HEK293 (cell line): Measurements from ENCODE around the gene APC2.

Source experiments
- CTCF ChIA-PET: fragments of 350-600 bp; formaldehyde crosslinking; extraction: SDS; loops from one replicate; lab custom pipeline; 2021; ENCODE audit warnings: antibody characterized with exemption; lab: Yijun Ruan, JAX
- POLR2A ChIA-PET: fragments of 300-600 bp; formaldehyde crosslinking; extraction: SDS; loops from one replicate; lab custom pipeline; 2020; ENCODE audit warnings: antibody characterized with exemption, inconsistent platforms; lab: Yijun Ruan, JAX
- H3K27ac ChIP-seq: fragments of 200-500 bp; sonication (Bioruptor generic); 2 replicates; pipeline ENCODE4 v1.5.1; 2014; ENCODE audit warnings: low read depth, low read length, control low read depth, inconsistent platforms; ENCODE audit errors: extremely low read depth
- H3K36me3 ChIP-seq, 2 experiments: fragments of 200-500 bp in 1 of 2; sonication (Bioruptor generic) in 1 of 2; 1 replicate in 1 of 2; 2 replicates in 1 of 2; pipeline ENCODE4 v1.5.1; 2014 to 2017; ENCODE audit warnings: inconsistent platforms in 2 of 2, low read length in 2 of 2; ENCODE audit not compliant: control insufficient read depth in 2 of 2, insufficient read depth in 1 of 2
- H3K4me1 ChIP-seq: fragments of 200-500 bp; sonication (Bioruptor generic); 2 replicates; pipeline ENCODE4 v1.5.1; 2014; ENCODE audit warnings: mild to moderate bottlenecking, low read length, inconsistent platforms; ENCODE audit not compliant: control insufficient read depth, insufficient read depth
- H3K4me3 ChIP-seq: 2 replicates; pipeline ENCODE4 v1.5.1; 2011; ENCODE audit warnings: low read depth, mild to moderate bottlenecking, control low read depth, low read length, moderate library complexity
- H3K9me3 ChIP-seq: fragments of 200-500 bp; sonication (Bioruptor generic); 2 replicates; pipeline ENCODE4 v1.5.1; 2014; ENCODE audit warnings: low read depth, low read length, inconsistent platforms; ENCODE audit not compliant: control insufficient read depth, insufficient read depth
- KLF7 ChIP-seq: fragments of 450-650 bp; formaldehyde crosslinking; IDR thresholded peaks from 2 replicates; pipeline ENCODE4 v1.5.1; 2016; ENCODE audit warnings: missing biosample characterization, missing genetic modification characterization, borderline replicate concordance
- KLF9 ChIP-seq: fragments of 450-650 bp; formaldehyde crosslinking; IDR thresholded peaks from 2 replicates; pipeline ENCODE4 v1.5.1; 2016; ENCODE audit warnings: missing biosample characterization, missing genetic modification characterization, low read depth
- REST ChIP-seq: fragments of 450-650 bp; formaldehyde crosslinking; IDR thresholded peaks from 2 replicates; pipeline ENCODE4 v1.5.1; 2016; ENCODE audit warnings: missing biosample characterization, missing genetic modification characterization
- SCRT2 ChIP-seq: fragments of 450-650 bp; formaldehyde crosslinking; IDR thresholded peaks from 2 replicates; pipeline ENCODE4 v1.5.1; 2016; ENCODE audit warnings: missing biosample characterization, missing genetic modification characterization
- SP3 ChIP-seq: fragments of 450-650 bp; formaldehyde crosslinking; IDR thresholded peaks from 2 replicates; pipeline ENCODE4 v1.5.1; 2016; ENCODE audit warnings: missing biosample characterization, missing genetic modification characterization
- YY2 ChIP-seq: fragments of 450-650 bp; formaldehyde crosslinking; IDR thresholded peaks from 2 replicates; pipeline ENCODE4 v1.5.1; 2016; ENCODE audit warnings: missing biosample characterization, missing genetic modification characterization
- ZFP37 ChIP-seq: fragments of 450-650 bp; formaldehyde crosslinking; IDR thresholded peaks from 2 replicates; pipeline ENCODE4 v1.5.1; 2016; ENCODE audit warnings: missing biosample characterization, missing genetic modification characterization
- ZNF138 ChIP-seq: fragments of 450-650 bp; formaldehyde crosslinking; IDR thresholded peaks from 2 replicates; pipeline ENCODE4 v1.5.1; 2016; ENCODE audit warnings: missing biosample characterization, missing genetic modification characterization, borderline replicate concordance
- ZNF146 ChIP-seq: fragments of 450-650 bp; formaldehyde crosslinking; IDR thresholded peaks from 2 replicates; pipeline ENCODE4 v1.5.1; 2016; ENCODE audit warnings: missing biosample characterization, missing genetic modification characterization
- ZNF155 ChIP-seq: fragments of 450-650 bp; formaldehyde crosslinking; IDR thresholded peaks from 2 replicates; pipeline ENCODE4 v1.5.1; 2016; ENCODE audit warnings: missing biosample characterization, missing genetic modification characterization
- ZNF211 ChIP-seq: fragments of 450-650 bp; formaldehyde crosslinking; IDR thresholded peaks from 2 replicates; pipeline ENCODE4 v1.5.1; 2016; ENCODE audit warnings: low read depth, missing biosample characterization, missing genetic modification characterization
- ZNF221 ChIP-seq: fragments of 450-650 bp; formaldehyde crosslinking; IDR thresholded peaks from 2 replicates; pipeline ENCODE4 v1.5.1; 2017; ENCODE audit warnings: missing biosample characterization, missing genetic modification characterization, borderline replicate concordance
- ZNF223 ChIP-seq: fragments of 450-650 bp; formaldehyde crosslinking; IDR thresholded peaks from 2 replicates; pipeline ENCODE4 v1.5.1; 2016; ENCODE audit warnings: missing biosample characterization, missing genetic modification characterization
- ZNF266 ChIP-seq: fragments of 450-650 bp; formaldehyde crosslinking; IDR thresholded peaks from 2 replicates; pipeline ENCODE4 v1.5.1; 2016; ENCODE audit warnings: missing biosample characterization, missing genetic modification characterization, low read depth
- ZNF280D ChIP-seq: fragments of 450-650 bp; formaldehyde crosslinking; IDR thresholded peaks from 2 replicates; pipeline ENCODE4 v1.5.1; 2016; ENCODE audit warnings: missing biosample characterization, missing genetic modification characterization
- ZNF354C ChIP-seq: fragments of 450-650 bp; formaldehyde crosslinking; IDR thresholded peaks from 2 replicates; pipeline ENCODE4 v1.5.1; 2016; ENCODE audit warnings: missing biosample characterization, missing genetic modification characterization, low read depth, borderline replicate concordance
- ZNF391 ChIP-seq: fragments of 450-650 bp; formaldehyde crosslinking; IDR thresholded peaks from 2 replicates; pipeline ENCODE4 v1.5.1; 2016; ENCODE audit warnings: low read depth, missing biosample characterization, missing genetic modification characterization, borderline replicate concordance
- ZNF416 ChIP-seq: fragments of 450-650 bp; formaldehyde crosslinking; IDR thresholded peaks from 2 replicates; pipeline ENCODE4 v1.5.1; 2016; ENCODE audit warnings: missing biosample characterization, missing genetic modification characterization
- ZNF423 ChIP-seq: fragments of 450-650 bp; formaldehyde crosslinking; IDR thresholded peaks from 2 replicates; pipeline ENCODE4 v1.5.1; 2016; ENCODE audit warnings: missing biosample characterization, missing genetic modification characterization
- ZNF488 ChIP-seq: fragments of 450-650 bp; formaldehyde crosslinking; IDR thresholded peaks from 2 replicates; pipeline ENCODE4 v1.5.1; 2016; ENCODE audit warnings: missing biosample characterization, missing genetic modification characterization
- ZNF510 ChIP-seq: fragments of 450-650 bp; formaldehyde crosslinking; IDR thresholded peaks from 2 replicates; pipeline ENCODE4 v1.5.1; 2018; ENCODE audit warnings: mild to moderate bottlenecking, missing genetic modification characterization, missing biosample characterization; ENCODE audit not compliant: insufficient replicate concordance
- ZNF513 ChIP-seq: fragments of 450-650 bp; IDR thresholded peaks from 2 replicates; pipeline ENCODE4 v1.5.1; 2018; ENCODE audit warnings: missing biosample characterization, missing genetic modification characterization
- ZNF610 ChIP-seq: fragments of 450-650 bp; formaldehyde crosslinking; IDR thresholded peaks from 2 replicates; pipeline ENCODE4 v1.5.1; 2016; ENCODE audit warnings: missing biosample characterization, missing genetic modification characterization, borderline replicate concordance
- ZNF704 ChIP-seq: fragments of 450-650 bp; formaldehyde crosslinking; IDR thresholded peaks from 2 replicates; pipeline ENCODE4 v1.5.1; 2016; ENCODE audit warnings: missing biosample characterization, missing genetic modification characterization
- ZNF776 ChIP-seq: fragments of 450-650 bp; formaldehyde crosslinking; IDR thresholded peaks from 2 replicates; pipeline ENCODE4 v1.5.0; 2017; ENCODE audit warnings: missing biosample characterization, missing genetic modification characterization, borderline replicate concordance
- ZSCAN30 ChIP-seq: fragments of 450-650 bp; IDR thresholded peaks from 2 replicates; pipeline ENCODE4 v1.5.1; 2018; ENCODE audit warnings: missing biosample characterization, mild to moderate bottlenecking, missing genetic modification characterization, moderate library complexity
- ZXDB ChIP-seq: fragments of 450-650 bp; formaldehyde crosslinking; IDR thresholded peaks from 2 replicates; pipeline ENCODE4 v1.5.1; 2016; ENCODE audit warnings: missing biosample characterization, missing genetic modification characterization

Gene APC2

GRCh38 chr19:1512671-1513498, 63.0 kb downstream of the APC2 start, which contains the start of gene ADAMTSL5:
Gene ADAMTSL5 (minus strand): TSS chr19:1513019. CDS start chr19:1510943, 2,076 bp downstream.
- Histone ChIP-seq H3K4me3 (peak within 1 kb of the TSS; percentile 38), H3K27ac (no peak within 1 kb of the TSS; the same call in 1 of the 2 replicates), H3K4me1 (no peaks in the 10 kb centered on the region), H3K9me3 (no peaks in the 10 kb centered on the region), H3K36me3 (no peaks in the 10 kb centered on the region)
- ChIA-PET POLR2A (no interaction called here), CTCF (no interaction called here)
- TF ChIP-seq ZNF266: no peak
- no peak for TF ChIP-seq ZFP37 (tag by site-specific recombination)
- TF ChIP-seq ZNF146: no peak
- TF ChIP-seq KLF9 (tag by site-specific recombination): no peak
- no peak for TF ChIP-seq ZNF223 (tag by site-specific recombination)
- no peak for TF ChIP-seq ZNF704 (tag by site-specific recombination)
- no peak for TF ChIP-seq ZNF155 (tag by site-specific recombination)
- no peak for TF ChIP-seq ZNF138 (tag by site-specific recombination)
- TF ChIP-seq SP3: peak; percentile 42
- no peak for TF ChIP-seq REST (tag by site-specific recombination)
- TF ChIP-seq ZNF423 (tag by site-specific recombination): no peak
- TF ChIP-seq ZNF776 (tag by site-specific recombination): no peak
- no peak for TF ChIP-seq ZNF221
- TF ChIP-seq ZSCAN30: peak; percentile 61; the same call in 1 of the 2 replicates
- no peak for TF ChIP-seq SCRT2 (tag by site-specific recombination)
- no peak for TF ChIP-seq ZNF513 (tag by site-specific recombination)
- TF ChIP-seq KLF7 (tag by site-specific recombination): peak; percentile 67
- no peak for TF ChIP-seq ZXDB (tag by site-specific recombination)
- no peak for TF ChIP-seq ZNF488 (tag by site-specific recombination)
- no peak for TF ChIP-seq ZNF211 (tag by site-specific recombination)
- no peak for TF ChIP-seq ZNF354C (tag by site-specific recombination)
- no peak for TF ChIP-seq ZNF416 (tag by site-specific recombination)
- no peak for TF ChIP-seq ZNF510 (tag by site-specific recombination)
- TF ChIP-seq YY2 (tag by site-specific recombination): no peak
- TF ChIP-seq ZNF610: no peak
- TF ChIP-seq ZNF280D (tag by site-specific recombination): no peak
- TF ChIP-seq ZNF391: no peak
